ENCODE measurements around the gene MRPL43.
A peak's percentile ranks its signal among the peaks of the same experiment; 100 is the strongest.

MRPL43 gene

GRCh38 chr10:101001659-101002035 is 14.3 kb upstream of the MRPL43 start:
- no peak for DNase-seq

- no peak for DNase-seq
These were observed 13.8 kb upstream of the MRPL43 start for GRCh38 chr10:101000915-101001658.

- no peak for DNase-seq
These were observed 13.0 kb upstream of the MRPL43 start for GRCh38 chr10:101000127-101000914.

- DNase-seq, result no peak
These were observed 12.4 kb upstream of the MRPL43 start, which contains the start of gene LZTS2 for GRCh38 chr10:100999742-101000126. TSS of gene LZTS2 (plus strand) at chr10:100999808. CDS start at chr10:101002539, 2,731 bp downstream.

GRCh38 chr10:100998991-100999741 is 11.9 kb upstream of the MRPL43 start:
- peak; percentile 70 for DNase-seq

GRCh38 chr10:100998183-100998990 is 11.1 kb upstream of the MRPL43 start:
- DNase-seq, result peak; percentile 55

GRCh38 chr10:100997360-100998182 is 10.3 kb upstream of the MRPL43 start:
- DNase-seq, result peak; percentile 72

- DNase-seq, result peak; percentile 21
These were observed 9.5 kb upstream of the MRPL43 start for GRCh38 chr10:100996678-100997359.

- DNase-seq, result no peak
These were observed 7.9 kb upstream of the MRPL43 start for GRCh38 chr10:100995181-100995580.

GRCh38 chr10:100993986-100994708 is 6.8 kb upstream of the MRPL43 start:
- no peak for DNase-seq

GRCh38 chr10:100989088-100989487 is 1.8 kb upstream of the MRPL43 start:
- no peak for DNase-seq

- DNase-seq, result no peak
These were observed 869 bp upstream of the MRPL43 start for GRCh38 chr10:100988166-100988565.

- no peak for DNase-seq
These were observed 370 bp upstream of the MRPL43 start for GRCh38 chr10:100987685-100988049.

- no peak for DNase-seq
These were observed 710 bp downstream of the MRPL43 start for GRCh38 chr10:100986623-100986951.

GRCh38 chr10:100985336-100985735 is 2.0 kb downstream of the MRPL43 start:
- no peak for DNase-seq

- no peak for DNase-seq
These were observed 2.6 kb downstream of the MRPL43 start for GRCh38 chr10:100984672-100985177.

GRCh38 chr10:100983868-100984671 is 3.2 kb downstream of the MRPL43 start:
- DNase-seq, result no peak

GRCh38 chr10:100982916-100983830 is 4.1 kb downstream of the MRPL43 start:
- DNase-seq, result no peak

Data from effector CD4-positive, alpha-beta T cell (primary cell).